Epidermal melanocyte (primary cell): ENCODE measurements around the gene RICTOR.
"Not testable (repeated sequence)": the region's sequence is repeated elsewhere in the genome, so short reads cannot be mapped to it uniquely, and the experiment has no call there.

Experiments used
- DNase-seq: peaks from one replicate; pipeline ENCODE4 v3.0.0; 2011; ENCODE audit warnings: low spot score; ENCODE audit not compliant: insufficient read length

RICTOR gene

GRCh38 chr5:39009981-39010380 is 64.2 kb downstream of the RICTOR start:
- DNase-seq = no peak

DNA sequence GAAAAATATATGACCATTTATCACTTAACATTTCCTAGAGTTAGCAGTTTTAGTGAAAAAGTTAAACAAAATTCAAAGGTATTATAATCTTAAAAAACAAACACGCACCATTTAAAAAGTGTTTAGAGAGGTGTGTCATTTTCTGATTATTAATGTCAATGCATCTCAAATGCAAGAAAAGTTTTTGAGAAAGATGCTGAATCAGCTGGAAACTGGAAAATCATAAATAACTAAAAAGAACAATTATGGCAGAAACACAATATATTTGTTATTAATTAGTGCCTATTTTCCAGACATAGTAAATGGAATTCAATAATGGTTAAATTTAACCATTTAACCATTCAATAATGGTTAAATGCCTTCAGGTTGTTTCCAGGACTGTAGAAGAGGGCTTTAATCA is 64.9 kb downstream of the RICTOR start:
- DNase-seq = no peak

DNA sequence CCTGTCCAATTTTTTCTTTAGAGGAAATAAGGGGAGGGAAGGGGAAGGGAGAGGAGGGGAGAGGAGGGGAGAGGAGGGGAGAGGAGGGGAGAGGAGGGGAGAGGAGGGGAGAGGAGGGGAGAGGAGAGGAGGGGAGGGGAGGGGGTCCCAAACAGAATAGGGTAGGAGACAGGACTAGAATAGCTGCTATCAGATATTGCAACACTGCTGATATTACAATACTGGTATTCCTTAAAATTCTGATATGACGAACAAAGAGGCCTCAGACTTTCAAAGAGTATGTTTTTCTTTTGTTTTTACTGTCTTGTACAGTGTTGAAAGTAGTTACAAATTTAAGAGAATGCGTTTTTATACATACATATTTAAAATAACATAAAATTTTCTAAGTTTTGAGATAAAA is 67.5 kb downstream of the RICTOR start:
- no peak for DNase-seq

DNA sequence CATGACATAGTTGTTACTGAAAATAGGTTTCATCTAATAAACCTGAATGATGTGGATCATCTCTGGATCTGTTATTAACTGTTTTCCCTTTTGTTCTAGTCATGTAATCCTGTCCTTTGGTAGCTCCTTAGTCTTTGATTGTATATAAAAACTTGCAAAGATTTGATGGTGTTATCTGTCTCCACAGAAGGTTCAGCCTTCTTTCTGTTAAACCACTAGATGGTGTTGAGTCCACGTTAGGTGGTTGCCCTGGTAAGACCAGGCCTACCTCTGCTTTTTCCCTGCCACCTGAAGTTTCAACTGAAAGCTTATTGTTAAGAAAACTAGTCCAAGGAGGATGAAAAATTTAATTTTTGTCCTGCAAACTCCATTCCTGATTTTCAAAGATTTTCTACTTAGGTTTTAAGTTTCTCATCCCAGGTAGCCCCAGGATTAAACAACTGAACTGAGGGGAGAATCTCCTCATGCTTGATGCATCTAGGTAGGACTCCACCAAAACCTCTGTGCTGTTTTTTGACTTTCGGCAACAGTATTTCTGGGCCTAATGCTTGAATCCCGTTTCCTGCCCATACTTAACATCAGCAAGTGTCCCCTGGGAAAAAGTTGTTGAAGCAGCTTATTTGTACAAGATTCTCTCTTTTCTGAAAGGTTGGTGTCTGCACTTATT is 68.5 kb downstream of the RICTOR start:
- DNase-seq = no peak

DNA sequence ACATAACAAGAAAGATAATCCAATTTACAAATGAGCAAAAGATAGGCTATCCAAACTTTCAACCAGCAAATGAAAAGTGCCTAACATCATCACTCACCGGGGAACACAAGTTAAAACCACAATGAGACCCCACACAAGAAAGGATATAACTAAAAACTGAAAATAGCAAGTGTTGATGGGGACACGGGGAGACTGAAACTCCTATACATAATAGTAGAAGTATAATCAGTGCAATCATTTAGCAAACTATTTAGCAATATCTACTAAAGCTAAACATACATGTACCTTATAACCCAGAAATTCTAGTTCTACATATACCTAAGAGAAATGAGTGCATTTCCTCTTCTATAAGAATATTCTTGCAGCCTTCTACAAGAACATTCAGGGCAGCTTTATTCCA is 72.5 kb downstream of the RICTOR start:
- no peak for DNase-seq

DNA sequence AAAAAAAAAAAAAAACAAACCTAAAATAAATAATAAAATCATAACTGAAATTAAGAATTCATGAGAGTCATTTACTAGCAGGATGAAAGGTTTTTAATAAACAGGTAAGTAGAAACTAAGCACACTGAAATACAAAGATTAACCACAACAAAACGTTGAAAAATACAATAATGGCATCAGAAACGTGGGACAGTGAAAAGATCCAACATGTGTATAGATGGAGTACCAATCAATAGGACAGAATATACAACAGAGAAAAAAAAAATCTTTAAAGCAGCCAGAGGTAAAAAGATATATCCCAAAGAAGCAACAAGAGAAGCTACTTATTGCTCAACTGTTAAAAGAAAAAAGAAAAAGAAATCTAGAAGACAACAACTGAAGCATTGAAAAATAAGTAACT is 75.2 kb downstream of the RICTOR start:
- DNase-seq = no peak

DNA sequence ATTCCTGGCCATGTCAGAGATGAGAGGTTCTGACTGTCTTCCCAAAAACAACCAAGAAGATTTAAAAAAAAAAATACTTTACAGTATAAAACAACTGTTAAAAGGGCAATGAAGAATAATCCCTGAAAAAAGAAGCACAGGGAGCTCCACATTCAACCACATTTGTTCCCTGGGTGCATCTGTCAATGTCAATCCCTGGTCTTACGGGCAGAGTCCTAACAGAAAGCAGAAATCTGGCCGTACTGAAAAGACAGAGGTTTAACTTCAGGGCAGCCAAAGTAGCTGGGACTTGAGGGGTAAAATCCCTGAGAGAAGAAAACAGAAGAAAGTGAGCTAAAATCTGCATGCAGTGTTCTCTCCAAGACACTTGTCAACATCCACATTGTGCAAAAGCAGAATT is 76.6 kb downstream of the RICTOR start:
- DNase-seq = no peak

GRCh38 chr5:38996123-38996522 is 78.1 kb downstream of the RICTOR start:
- DNase-seq = no peak

GRCh38 chr5:38994324-38994927 is 79.8 kb downstream of the RICTOR start:
- DNase-seq = no peak

DNA sequence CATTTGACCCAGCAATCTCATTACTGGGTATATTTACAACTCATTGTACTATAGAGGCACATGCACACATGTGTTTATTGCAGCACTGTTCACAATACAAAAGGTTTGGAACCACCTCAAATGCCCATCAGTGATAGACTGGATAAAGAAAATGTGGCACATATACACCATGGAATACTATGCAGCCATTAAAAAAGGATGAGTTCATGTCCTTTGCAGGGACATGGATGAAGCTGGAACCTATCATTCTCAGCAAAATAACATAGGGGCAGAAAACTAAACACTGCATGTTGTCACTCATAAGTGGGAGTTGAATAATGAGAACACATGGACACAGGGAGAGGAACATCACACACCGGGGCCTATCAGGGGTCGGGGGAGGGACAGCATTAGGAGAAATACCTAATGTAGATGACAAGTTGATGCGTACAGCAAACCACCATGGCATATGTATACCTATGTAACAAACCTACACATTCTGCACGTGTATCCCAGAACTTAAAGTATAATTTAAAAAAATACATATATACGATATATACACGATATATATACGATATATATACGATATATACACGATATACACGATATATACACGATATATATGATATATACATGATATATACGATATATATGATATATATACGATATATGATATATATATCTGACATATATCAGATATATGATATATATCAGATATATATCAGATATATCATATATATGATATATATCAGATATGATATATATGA is 84.1 kb downstream of the RICTOR start:
- not testable (repeated sequence) for DNase-seq

DNA sequence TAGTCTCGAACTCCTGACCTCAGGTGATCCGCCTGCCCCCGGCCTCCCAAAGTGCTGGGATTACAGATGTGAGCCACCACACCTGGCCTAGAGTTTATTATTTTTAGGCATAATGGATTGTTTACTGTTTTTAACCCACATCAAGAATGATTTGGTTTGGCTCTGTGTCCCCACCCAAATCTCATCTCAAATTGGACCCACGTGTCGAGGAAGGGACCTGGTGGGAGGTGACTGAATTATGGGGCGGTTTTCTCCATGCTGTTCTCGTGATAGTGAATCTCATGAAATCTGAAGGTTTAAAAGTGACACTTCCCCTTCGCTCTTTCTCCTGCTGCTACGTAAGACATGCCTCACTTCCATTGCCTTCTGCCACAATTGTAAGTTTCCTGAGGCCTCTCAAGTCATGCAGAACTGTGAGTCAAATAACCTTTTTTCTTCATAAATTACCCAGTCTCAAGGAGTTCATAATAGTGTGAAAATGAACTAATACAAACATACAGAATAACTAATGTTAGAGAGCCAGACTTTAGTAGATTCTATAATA is 88.2 kb downstream of the RICTOR start:
- no peak for DNase-seq

GRCh38 chr5:38979535-38979934 is 94.7 kb downstream of the RICTOR start:
- DNase-seq = no peak

DNA sequence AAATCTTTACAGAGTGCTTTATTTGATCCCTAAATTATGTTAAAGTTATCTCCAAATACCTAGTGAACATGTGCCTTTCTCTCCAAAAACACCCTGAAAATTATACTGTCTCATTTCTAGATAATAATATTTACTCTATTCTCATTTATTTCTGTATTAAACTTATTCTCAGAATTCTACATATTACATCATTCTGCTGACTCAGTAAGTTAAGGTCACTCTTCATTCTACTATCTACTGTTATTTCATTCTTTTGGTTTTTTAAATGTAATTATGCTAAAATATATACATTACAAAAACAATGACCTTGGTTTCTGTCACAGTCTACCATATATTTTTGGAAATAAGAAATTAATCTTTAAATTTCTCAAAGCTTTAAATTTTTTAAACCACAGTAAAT is 96.2 kb downstream of the RICTOR start:
- DNase-seq = no peak

GRCh38 chr5:38968665-38969064 is 105.5 kb downstream of the RICTOR start:
- no peak for DNase-seq

DNA sequence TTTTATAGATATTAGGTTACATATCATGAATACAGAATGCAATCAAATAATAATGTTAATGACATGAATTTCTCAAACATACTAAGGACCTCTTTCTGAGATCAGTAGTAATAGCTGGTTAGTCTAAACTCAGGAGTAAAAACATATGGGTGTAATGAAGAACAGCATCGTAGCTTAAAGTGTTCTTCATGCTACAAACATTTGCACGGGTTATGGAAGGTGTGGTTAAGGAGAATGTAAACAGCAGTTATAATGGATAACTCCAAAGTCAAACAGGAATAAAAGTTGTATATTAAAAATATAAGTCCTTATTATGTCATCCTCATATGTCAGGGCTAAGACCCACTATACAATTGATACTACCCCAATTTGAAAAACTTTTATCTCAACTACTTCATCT is 112.5 kb downstream of the RICTOR start:
- DNase-seq = no peak

GRCh38 chr5:38953426-38954012 is 120.7 kb downstream of the RICTOR start:
- DNase-seq = no peak

- no peak for DNase-seq
Observed at GRCh38 chr5:38948501-38948900, 125.7 kb downstream of the RICTOR start.

GRCh38 chr5:38944282-38944681 is 129.9 kb downstream of the RICTOR start:
- DNase-seq = no peak

DNA sequence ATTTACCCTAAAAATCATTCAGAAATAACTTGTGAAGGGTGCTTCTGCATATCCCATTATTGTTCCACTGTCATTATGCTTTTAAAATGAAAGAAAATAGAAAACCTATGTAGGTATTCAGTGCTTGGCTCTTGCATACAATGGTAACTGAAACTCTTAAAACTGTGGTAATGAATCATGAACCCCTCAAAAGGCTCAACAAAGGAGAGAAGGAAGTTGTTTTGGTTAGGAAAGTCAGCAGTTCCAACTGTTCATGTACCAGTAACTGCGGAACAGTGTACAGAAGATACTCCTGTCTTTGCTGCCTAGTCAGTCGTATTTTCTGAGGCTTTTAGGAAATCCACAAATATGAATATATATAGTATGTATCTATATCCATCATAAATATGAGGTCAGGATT is 132.3 kb downstream of the RICTOR start:
- no peak for DNase-seq

GRCh38 chr5:38940230-38940858 is 133.9 kb downstream of the RICTOR start:
- DNase-seq = no peak

DNA sequence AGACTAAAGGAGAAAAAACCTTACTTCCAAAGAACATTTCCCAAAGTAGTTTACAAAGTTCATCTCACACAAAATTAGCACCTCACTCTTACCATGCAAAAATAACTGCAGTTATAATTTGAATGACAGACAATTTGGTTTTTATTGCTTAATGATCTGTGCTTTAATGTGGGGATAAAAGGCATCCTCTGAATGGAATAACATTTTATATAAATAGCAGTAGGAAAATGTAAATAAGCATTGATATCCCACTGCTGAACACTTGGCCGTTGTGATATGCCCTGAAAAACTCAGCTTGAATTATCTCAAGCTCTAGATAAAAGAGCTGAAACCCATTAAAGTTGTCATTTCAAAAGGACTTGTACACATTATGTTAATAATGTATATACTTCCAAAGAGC is 135.2 kb downstream of the RICTOR start:
- no peak for DNase-seq

DNA sequence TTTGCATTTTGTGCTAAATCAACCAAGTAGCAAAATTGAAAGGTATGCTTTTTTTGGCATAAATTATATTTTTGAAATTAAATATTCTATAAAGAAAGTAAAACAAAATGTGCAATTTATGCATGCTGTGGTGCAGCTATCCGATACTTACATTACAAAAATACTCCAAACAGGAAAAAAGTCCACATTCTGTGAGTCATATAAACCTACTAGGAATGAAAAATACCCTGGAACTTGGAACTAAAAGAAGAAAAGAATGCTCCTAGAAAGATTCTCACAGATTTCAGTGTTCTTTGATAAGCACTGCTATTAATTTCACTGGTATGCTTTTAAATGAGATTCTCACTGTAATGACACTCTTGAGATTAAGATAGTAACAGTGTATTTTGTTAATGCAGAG is 135.8 kb downstream of the RICTOR start:
- no peak for DNase-seq
